Fibroblast of villous mesenchyme (primary cell): ENCODE data around the gene ISG20. TPM values are rescaled to one million over a fixed set of nuclear protein-coding genes. Genes with fewer than 3 reads are reported as not detected.

ENCODE experiments used
- DNase-seq: peaks from one replicate; pipeline ENCODE4 v3.0.0-alpha.2; 2010; ENCODE audit warnings: low read depth
- H3K4me3 ChIP-seq: 2 replicates; pipeline ENCODE4 v1.5.1; 2011; ENCODE audit warnings: low read depth, mild to moderate bottlenecking, low read length
- CTCF ChIP-seq: IDR thresholded peaks from 2 replicates; pipeline ENCODE4 v1.5.1; 2012; ENCODE audit warnings: low read depth, mild to moderate bottlenecking, low read length; ENCODE audit not compliant: insufficient read depth
- total RNA-seq: library from RNA; depleted of rRNA; stranded (reverse); fragments of >200 nt; gene quantifications from 2 replicates; pipeline ENCODE4 v1.2.3, GENCODE V29; 2012

Gene ISG20
- total RNA-seq, 1 donor: 3.0 TPM

DNA sequence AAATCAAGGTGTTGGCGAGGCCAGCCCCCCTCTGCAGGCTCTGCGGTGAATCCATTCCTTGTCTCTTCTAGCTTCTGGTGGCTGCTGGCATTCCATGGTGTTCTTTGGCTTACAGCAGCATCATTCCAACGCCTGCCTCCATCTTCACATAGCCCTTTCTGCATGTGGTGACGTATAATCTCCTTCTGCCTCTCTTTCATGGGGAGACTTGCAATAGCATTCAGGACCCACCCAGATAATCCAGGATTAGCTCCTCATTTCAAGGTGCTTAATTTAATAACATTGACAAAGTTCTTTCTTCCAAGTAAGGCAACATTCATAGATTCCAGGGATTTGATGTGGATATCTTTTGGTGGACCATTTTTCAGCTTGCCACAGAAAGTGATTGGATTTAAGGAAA is 35.8 kb downstream of the ISG20 start:
- no peak for TF ChIP-seq CTCF
- no peak overlapping the region for H3K4me3 ChIP-seq
- no peak for DNase-seq

GRCh38 chr15:88678755-88679154 is 39.9 kb downstream of the ISG20 start:
- TF ChIP-seq CTCF: no peak
- DNase-seq: no peak
- no peak overlapping the region for H3K4me3 ChIP-seq

DNA sequence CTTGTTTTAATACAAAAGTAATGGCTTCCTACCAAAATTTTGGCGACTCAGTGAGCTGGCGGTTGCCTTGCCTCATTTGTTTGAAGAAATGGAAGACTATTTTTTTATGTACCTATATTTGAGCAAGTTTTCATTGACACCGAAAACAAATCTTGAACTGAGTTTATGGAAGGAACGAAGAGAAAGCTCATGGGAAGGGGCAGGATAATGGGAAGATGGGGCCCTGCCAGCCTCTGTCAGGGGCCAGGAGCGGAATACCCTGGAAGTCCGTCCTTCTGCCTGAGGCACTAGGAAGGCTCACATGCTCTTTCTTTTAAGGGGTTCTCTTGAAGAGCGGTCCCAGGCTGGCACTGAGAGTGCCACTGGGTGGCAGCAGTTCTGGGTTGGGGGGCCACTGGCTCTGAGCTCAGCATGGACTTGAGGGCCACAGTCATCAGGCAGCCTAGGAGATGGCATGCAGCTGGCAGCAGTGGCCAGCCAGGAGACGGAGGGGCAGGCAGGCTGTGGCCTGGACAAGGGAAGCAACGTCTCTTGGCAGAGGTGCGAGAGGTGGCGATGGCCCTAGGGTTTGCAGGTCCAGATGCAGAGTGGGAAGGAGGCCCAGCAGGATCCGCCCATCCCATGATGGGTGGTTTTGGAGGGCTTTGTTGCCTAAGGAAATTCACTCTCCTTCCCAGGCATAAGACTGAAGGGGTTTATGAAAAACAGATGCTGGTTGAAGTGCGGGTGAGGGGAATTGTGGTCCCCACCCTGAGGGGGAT is 41.6 kb downstream of the ISG20 start:
- H3K4me3 ChIP-seq: no peak overlapping the region
- no peak for DNase-seq
- no peak for TF ChIP-seq CTCF

GRCh38 chr15:88681610-88682221 is 42.9 kb downstream of the ISG20 start:
- H3K4me3 ChIP-seq: no peak overlapping the region
- no peak for TF ChIP-seq CTCF
- DNase-seq: no peak

GRCh38 chr15:88684345-88684744 is 45.5 kb downstream of the ISG20 start:
- DNase-seq: no peak
- no peak overlapping the region for H3K4me3 ChIP-seq
- no peak for TF ChIP-seq CTCF

DNA sequence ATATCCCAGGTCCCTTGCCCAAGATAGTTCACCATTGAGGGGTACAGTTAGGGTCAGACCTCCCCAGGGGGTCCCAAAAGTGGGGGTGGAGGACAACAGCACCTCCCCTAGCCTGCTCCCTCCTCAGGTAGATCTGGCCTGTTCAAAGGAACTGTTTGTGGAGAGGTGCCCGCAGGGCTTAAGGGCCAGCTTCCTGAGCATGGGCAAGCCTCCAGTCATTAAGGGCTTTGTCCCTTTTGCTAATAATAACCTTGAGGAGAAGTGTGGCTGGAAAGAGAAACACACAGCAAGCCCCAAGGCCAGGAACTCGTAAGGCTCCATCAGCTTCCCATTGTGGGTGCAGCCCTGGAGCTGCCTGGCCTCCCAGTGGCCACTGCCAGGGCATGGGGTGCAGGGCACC is 47.4 kb downstream of the ISG20 start:
- TF ChIP-seq CTCF: no peak
- DNase-seq: no peak

More for the DNA sequence above, 47.4 kb downstream of the ISG20 start:
- no peak overlapping the region for H3K4me3 ChIP-seq
